ENCODE results near the gene RNF212B.

RNF212B gene

DNA sequence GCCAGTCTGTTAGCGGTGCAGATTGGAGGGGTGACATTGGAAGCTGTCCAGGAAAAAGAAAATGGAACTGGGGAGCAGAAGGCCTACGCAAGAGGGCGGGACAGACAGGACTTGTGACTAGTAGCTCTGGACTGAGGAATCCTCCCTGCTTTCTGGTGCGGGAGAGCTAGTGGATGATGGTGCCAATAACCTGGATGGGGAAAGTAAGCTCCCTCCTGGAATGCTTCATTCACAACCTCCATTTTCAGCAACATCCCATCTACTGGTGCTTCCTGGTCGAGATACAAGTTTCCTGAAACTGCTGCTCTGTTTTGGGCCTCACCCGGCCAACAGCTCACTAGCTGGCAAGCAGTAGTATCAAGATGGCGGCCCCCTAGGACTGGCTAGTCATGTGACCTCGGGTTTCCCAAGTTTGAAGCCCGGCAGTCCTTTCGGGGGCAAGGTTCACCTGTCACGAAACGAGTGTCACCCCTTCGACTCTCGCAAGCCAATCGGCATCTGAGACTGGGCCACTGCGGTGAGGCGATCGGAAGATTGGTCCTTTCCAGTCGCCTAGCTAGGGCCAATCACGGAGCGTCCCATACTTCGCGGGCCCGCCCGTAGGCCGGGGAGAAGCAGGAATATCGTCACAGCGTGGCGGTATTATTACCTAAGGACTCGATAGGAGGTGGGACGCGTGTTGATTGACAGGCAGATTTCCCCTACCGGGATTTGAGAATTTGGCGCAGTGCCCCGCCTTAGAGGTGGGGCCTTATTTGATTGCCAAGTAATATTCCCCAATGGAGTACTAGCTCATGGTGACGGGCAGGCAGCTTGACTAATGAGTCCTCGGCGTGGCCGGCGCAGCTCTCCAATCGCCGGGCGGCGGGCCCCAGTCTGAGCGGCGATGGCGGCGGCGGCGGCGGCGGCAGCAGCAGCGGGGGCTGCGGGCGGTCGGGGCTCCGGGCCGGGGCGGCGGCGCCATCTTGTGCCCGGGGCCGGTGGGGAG, 83.1 kb downstream of the RNF212B start, which contains the start of gene PABPN1:
Gene PABPN1 (plus strand): TSS at position 874 of the 988 bp plus-strand sequence. CDS start 13 bp downstream, at position 887.
- DNase-seq (ENCODE audit: low read depth, low spot score): peak; percentile 99

DNA sequence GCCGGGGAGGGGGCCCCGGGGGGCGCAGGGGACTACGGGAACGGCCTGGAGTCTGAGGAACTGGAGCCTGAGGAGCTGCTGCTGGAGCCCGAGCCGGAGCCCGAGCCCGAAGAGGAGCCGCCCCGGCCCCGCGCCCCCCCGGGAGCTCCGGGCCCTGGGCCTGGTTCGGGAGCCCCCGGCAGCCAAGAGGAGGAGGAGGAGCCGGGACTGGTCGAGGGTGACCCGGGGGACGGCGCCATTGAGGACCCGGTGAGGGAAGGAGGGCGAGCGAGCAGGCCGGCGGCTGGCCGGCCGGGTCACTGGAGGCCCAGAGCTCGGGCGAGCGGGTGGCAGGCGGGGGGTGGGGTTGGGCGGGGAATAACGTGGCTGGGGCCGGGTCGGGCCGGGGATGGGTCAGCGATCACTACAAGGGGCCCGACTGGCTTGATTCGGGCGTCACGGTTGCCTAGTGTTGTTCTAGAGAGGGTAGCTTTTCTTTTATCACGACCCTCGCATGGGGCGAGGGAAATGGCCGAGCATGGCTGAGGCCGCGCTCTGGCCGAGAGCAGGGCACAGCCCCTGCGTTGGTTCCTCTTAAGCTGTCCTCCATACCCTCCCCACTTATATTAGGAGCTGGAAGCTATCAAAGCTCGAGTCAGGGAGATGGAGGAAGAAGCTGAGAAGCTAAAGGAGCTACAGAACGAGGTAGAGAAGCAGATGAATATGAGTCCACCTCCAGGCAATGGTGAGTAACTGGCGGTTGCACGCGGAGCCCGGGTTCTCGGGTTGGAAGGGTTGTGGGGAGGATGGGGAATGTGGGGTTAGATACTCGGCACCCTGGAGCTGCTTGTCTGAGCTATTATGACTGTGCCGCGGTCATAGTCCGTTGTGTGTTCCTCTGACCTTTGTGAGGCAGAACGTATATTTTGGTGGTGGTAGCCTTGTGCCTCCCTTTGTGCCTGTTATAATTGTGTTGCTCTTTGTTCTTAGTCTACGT, 84.1 kb downstream of the RNF212B start:
- DNase-seq (ENCODE audit: low read depth, low spot score): no peak
